HepG2 (cell line): ENCODE data around the gene SPATA46.

Experiments
- CTCF ChIP-seq: sonication (generic); formaldehyde crosslinking; IDR thresholded peaks from 2 replicates; pipeline ENCODE4 v1.5.0; 2020; ENCODE audit warnings: mild to moderate bottlenecking, missing genetic modification reagents, moderate library complexity
- EZH2 ChIP-seq: conservative IDR thresholded peaks from 2 replicates; pipeline ENCODE4 v1.6.1; 2012; ENCODE audit warnings: mild to moderate bottlenecking, low read depth, low read length, moderate library complexity
- IRF1 ChIP-seq: sonication (generic); formaldehyde crosslinking; IDR thresholded peaks from 2 replicates; pipeline ENCODE4 v1.4.0; 2020; ENCODE audit warnings: low read depth, mild to moderate bottlenecking, missing genetic modification reagents
- JUND ChIP-seq: sonication (generic); formaldehyde crosslinking; IDR thresholded peaks from 2 replicates; pipeline ENCODE4 v1.8.0; 2022; ENCODE audit warnings: mild to moderate bottlenecking, missing genetic modification reagents
- SMC3 ChIP-seq: IDR thresholded peaks from 2 replicates; pipeline ENCODE4 v1.6.1; 2011; ENCODE audit warnings: low read length, improper control_type of control experiment
- ZBTB3 ChIP-seq: sonication (generic); formaldehyde crosslinking; IDR thresholded peaks from 2 replicates; pipeline ENCODE4 v1.4.0; 2020; ENCODE audit warnings: low read depth, mild to moderate bottlenecking, moderate library complexity, missing genetic modification reagents, borderline replicate concordance
- ZNF354B ChIP-seq: sonication (generic); formaldehyde crosslinking; IDR thresholded peaks from 2 replicates; pipeline ENCODE4 v1.8.0; 2022; ENCODE audit warnings: mild to moderate bottlenecking, missing genetic modification reagents
- ZNF570 ChIP-seq: sonication (generic); formaldehyde crosslinking; IDR thresholded peaks from 2 replicates; pipeline ENCODE4 v1.4.0; 2020; ENCODE audit warnings: mild to moderate bottlenecking, missing genetic modification reagents, borderline replicate concordance
- ZNF724P ChIP-seq: sonication (generic); formaldehyde crosslinking; IDR thresholded peaks from 2 replicates; pipeline ENCODE4 v1.8.0; 2022; ENCODE audit warnings: missing genetic modification reagents, borderline replicate concordance

GRCh38 chr1:162373541-162374260 is 3.0 kb downstream of the SPATA46 start:
- TF ChIP-seq IRF1 (no peak), ZBTB3 (CRISPR knock-in tag) (no peak), CTCF (CRISPR knock-in tag) (no peak), SMC3 (no peak), ZNF570 (CRISPR knock-in tag) (no peak), EZH2 (no peak), JUND (no peak), ZNF724P (CRISPR knock-in tag) (no peak), ZNF354B (CRISPR knock-in tag) (no peak)
